Measurements from ENCODE around the gene KLF3. TPM values are rescaled to one million over a fixed set of nuclear protein-coding genes. Genes with fewer than 3 reads are reported as not detected.

Gene KLF3
- total RNA-seq, 1 experiment from 2014 or later: 14.4 TPM

DNA sequence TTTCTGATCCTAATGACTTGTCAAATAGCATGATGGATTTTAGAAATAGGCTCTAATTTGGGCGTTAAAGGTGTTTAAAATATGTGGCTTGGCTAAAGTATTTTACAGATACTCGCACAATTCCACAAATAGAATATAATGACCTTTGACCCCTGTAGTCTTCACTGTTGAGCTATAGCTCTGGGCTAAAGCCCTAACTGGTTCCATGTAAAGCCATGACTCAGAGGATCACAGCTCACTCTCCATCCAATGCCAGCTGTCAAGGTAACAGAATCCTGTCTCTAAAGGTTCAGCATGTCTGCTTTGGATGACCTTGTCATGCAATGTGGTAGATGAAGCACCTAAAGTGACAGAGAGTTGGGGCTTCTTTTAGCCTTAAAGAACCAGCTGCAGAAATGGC, 76.3 kb downstream of the KLF3 start:
- Histone ChIP-seq H3K4me3 (ENCODE audit: low read depth in 2 of 2, low read length in 2 of 2) (no peak overlapping the region), H3K9me3 (ENCODE audit: control insufficient read depth, insufficient read depth, low read depth, low read length) (no peaks in the 10 kb centered on the region), H3K27ac (ENCODE audit: low read length) (no peak overlapping the region), H3K27me3 (ENCODE audit: control insufficient read depth, insufficient read depth, low read length) (no peaks in the 10 kb centered on the region), H3K4me1 (ENCODE audit: control insufficient read depth, insufficient read depth, low read length) (no peaks in the 10 kb centered on the region), H3K36me3 (ENCODE audit: control insufficient read depth, insufficient read depth, low read length) (no peaks in the 10 kb centered on the region)
- DNase-seq (ENCODE audit: low read depth, low spot score) (no peak), ATAC-seq (no peak)
- POLR2A ChIA-PET: no interaction called here
- in situ Hi-C loops (cut with HindIII; ENCODE audit: low pct_unique_long_range_greater_than_20kb, low sequenced_read_pairs): no loop called here
- TF ChIP-seq TCF7L2 (IDR thresholded peaks at IDR 0.05; ENCODE audit: low read depth, low read length): no peak
- TF ChIP-seq, protein P1, sequence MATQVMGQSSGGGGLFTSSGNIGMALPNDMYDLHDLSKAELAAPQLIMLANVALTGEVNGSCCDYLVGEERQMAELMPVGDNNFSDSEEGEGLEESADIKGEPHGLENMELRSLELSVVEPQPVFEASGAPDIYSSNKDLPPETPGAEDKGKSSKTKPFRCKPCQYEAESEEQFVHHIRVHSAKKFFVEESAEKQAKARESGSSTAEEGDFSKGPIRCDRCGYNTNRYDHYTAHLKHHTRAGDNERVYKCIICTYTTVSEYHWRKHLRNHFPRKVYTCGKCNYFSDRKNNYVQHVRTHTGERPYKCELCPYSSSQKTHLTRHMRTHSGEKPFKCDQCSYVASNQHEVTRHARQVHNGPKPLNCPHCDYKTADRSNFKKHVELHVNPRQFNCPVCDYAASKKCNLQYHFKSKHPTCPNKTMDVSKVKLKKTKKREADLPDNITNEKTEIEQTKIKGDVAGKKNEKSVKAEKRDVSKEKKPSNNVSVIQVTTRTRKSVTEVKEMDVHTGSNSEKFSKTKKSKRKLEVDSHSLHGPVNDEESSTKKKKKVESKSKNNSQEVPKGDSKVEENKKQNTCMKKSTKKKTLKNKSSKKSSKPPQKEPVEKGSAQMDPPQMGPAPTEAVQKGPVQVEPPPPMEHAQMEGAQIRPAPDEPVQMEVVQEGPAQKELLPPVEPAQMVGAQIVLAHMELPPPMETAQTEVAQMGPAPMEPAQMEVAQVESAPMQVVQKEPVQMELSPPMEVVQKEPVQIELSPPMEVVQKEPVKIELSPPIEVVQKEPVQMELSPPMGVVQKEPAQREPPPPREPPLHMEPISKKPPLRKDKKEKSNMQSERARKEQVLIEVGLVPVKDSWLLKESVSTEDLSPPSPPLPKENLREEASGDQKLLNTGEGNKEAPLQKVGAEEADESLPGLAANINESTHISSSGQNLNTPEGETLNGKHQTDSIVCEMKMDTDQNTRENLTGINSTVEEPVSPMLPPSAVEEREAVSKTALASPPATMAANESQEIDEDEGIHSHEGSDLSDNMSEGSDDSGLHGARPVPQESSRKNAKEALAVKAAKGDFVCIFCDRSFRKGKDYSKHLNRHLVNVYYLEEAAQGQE (IDR thresholded peaks at IDR 0.05; ENCODE audit: insufficient read depth in 1 of 2, low read depth in 2 of 2, low read length in 1 of 2): no peak
- TF ChIP-seq POLR2AphosphoS5 (IDR thresholded peaks at IDR 0.05; ENCODE audit: low read depth, low read length): no peak
- TF ChIP-seq, protein P2, sequence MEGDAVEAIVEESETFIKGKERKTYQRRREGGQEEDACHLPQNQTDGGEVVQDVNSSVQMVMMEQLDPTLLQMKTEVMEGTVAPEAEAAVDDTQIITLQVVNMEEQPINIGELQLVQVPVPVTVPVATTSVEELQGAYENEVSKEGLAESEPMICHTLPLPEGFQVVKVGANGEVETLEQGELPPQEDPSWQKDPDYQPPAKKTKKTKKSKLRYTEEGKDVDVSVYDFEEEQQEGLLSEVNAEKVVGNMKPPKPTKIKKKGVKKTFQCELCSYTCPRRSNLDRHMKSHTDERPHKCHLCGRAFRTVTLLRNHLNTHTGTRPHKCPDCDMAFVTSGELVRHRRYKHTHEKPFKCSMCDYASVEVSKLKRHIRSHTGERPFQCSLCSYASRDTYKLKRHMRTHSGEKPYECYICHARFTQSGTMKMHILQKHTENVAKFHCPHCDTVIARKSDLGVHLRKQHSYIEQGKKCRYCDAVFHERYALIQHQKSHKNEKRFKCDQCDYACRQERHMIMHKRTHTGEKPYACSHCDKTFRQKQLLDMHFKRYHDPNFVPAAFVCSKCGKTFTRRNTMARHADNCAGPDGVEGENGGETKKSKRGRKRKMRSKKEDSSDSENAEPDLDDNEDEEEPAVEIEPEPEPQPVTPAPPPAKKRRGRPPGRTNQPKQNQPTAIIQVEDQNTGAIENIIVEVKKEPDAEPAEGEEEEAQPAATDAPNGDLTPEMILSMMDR (IDR thresholded peaks at IDR 0.05): no peak
- no peak for TF ChIP-seq SIN3A (IDR thresholded peaks at IDR 0.05; ENCODE audit: borderline replicate concordance, insufficient read depth, low read depth, low read length)
- no TSS peak for BruUV-seq (replicated peaks)
- intact Hi-C loops (cut with micrococcal nuclease; ENCODE audit: unreplicated experiment): no loop called here
- CTCF ChIA-PET: no interaction called here

DNA sequence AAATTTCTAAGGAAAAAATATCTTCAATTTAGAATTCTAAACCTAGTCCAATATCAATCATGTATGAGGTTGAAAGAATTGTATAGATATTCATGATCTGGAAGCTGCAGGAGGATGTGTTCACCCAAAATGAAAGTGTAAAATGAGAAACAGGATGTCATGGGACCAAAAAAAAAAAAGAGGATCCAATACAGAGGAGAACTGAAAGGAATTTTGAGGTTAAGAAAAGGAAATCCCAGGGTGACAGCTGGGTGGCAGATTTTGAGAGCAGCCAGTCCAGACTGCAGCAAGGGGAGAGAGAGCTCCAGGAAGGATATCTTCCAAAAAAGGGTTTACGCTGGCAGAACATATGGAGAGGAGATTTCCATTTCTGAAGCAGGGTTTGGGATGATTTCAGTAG, 79.9 kb downstream of the KLF3 start:
- DNase-seq (ENCODE audit: low read depth, low spot score) (no peak), ATAC-seq (no peak)
- in situ Hi-C loops (cut with HindIII; ENCODE audit: low pct_unique_long_range_greater_than_20kb, low sequenced_read_pairs) (no loop called here), intact Hi-C loops (cut with micrococcal nuclease; ENCODE audit: unreplicated experiment) (no loop called here)
- CTCF ChIA-PET: no interaction called here
- H3K27ac ChIP-seq (ENCODE audit: low read length): no peak overlapping the region
- H3K27me3 ChIP-seq (ENCODE audit: control insufficient read depth, insufficient read depth, low read length): no peaks in the 10 kb centered on the region
- no peak for TF ChIP-seq POLR2AphosphoS5 (IDR thresholded peaks at IDR 0.05; ENCODE audit: low read depth, low read length)
- TF ChIP-seq, protein P1 (IDR thresholded peaks at IDR 0.05; ENCODE audit: insufficient read depth in 1 of 2, low read depth in 2 of 2, low read length in 1 of 2): no peak
- TF ChIP-seq TCF7L2 (IDR thresholded peaks at IDR 0.05; ENCODE audit: low read depth, low read length): no peak
- TF ChIP-seq, protein P2 (IDR thresholded peaks at IDR 0.05): no peak
- TF ChIP-seq SIN3A (IDR thresholded peaks at IDR 0.05; ENCODE audit: borderline replicate concordance, insufficient read depth, low read depth, low read length): no peak
- POLR2A ChIA-PET: no interaction called here
- no peaks in the 10 kb centered on the region for H3K36me3 ChIP-seq (ENCODE audit: control insufficient read depth, insufficient read depth, low read length)
- no peaks in the 10 kb centered on the region for H3K4me1 ChIP-seq (ENCODE audit: control insufficient read depth, insufficient read depth, low read length)
- no TSS peak for BruUV-seq (replicated peaks)
- no peaks in the 10 kb centered on the region for H3K9me3 ChIP-seq (ENCODE audit: control insufficient read depth, insufficient read depth, low read depth, low read length)
- no peak overlapping the region for H3K4me3 ChIP-seq (ENCODE audit: low read depth in 2 of 2, low read length in 2 of 2)
